Stimulated activated memory B cell treated with anti-CD40 and anti-IgM and Interleukin-4, amounts not matched to agents 10 μg/mL and 1 μg/mL and 100 μg/mL, for 72 hours (primary cell): ENCODE data around the gene CCDC57.
"Not testable (repeated sequence)": the region's sequence is repeated elsewhere in the genome, so short reads cannot be mapped to it uniquely, and the experiment has no call there.

Source experiments
- ATAC-seq: fragments of 150-1000 bp; cut with Tn5 transposase; 2 replicates; pipeline ENCODE4 v1.10.0; 2021
- H3K27ac Mint-ChIP-seq: one replicate; pipeline ENCODE4 v1.8.0; 2022; ENCODE audit warnings: mild to moderate bottlenecking, mixed read lengths
- H3K27me3 Mint-ChIP-seq: one replicate; pipeline ENCODE4 v1.8.0; 2022; ENCODE audit warnings: mixed read lengths
- H3K36me3 Mint-ChIP-seq: one replicate; pipeline ENCODE4 v1.8.0; 2022; ENCODE audit warnings: mixed read lengths
- H3K4me1 Mint-ChIP-seq: one replicate; pipeline ENCODE4 v1.8.0; 2022; ENCODE audit warnings: mixed read lengths
- H3K4me3 Mint-ChIP-seq: one replicate; pipeline ENCODE4 v1.8.0; 2022; ENCODE audit warnings: mild to moderate bottlenecking, moderate library complexity, mixed read lengths
- H3K9me3 Mint-ChIP-seq: one replicate; pipeline ENCODE4 v1.8.0; 2022; ENCODE audit warnings: mixed read lengths

The CCDC57 gene, protein sequence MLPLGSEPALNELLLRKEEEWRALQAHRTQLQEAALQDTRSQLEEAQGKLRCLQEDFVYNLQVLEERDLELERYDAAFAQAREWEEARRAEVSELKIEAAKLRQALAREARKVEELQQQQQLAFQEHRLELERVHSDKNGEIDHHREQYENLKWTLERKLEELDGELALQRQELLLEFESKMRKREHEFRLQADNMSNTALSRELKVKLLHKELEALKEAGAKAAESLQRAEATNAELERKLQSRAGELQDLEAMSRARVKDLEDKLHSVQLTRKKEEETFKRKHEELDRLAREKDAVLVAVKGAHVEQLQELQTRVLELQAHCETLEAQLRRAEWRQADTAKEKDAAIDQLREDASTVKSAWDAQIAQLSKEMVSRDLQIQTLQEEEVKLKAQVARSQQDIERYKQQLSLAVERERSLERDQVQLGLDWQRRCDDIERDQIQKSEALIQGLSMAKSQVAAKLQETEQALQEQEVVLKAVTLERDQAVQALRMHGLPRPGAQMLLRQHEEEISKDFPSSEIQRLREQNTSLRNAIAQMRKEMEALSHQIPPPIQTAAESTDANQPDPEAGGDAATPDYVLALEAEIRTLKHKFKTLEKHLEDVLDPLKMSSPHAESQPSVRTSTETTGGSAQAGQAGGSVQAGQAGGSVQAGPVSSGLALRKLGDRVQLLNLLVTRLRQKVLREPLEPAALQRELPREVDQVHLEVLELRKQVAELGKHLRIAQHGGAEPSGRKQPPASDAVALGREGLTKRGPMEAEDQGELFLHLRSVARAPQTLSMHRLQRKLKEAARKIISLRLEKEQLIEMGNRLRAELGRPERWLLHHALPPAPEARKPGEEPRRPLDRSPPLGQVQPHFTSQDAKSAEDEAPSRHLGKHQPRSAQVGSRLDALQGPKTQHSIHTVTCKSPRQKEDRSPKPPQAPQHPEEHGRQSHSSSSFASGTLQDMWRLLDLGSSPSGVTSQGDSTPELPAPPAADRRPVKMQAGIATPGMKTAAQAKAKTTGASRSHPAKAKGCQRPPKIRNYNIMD

DNA sequence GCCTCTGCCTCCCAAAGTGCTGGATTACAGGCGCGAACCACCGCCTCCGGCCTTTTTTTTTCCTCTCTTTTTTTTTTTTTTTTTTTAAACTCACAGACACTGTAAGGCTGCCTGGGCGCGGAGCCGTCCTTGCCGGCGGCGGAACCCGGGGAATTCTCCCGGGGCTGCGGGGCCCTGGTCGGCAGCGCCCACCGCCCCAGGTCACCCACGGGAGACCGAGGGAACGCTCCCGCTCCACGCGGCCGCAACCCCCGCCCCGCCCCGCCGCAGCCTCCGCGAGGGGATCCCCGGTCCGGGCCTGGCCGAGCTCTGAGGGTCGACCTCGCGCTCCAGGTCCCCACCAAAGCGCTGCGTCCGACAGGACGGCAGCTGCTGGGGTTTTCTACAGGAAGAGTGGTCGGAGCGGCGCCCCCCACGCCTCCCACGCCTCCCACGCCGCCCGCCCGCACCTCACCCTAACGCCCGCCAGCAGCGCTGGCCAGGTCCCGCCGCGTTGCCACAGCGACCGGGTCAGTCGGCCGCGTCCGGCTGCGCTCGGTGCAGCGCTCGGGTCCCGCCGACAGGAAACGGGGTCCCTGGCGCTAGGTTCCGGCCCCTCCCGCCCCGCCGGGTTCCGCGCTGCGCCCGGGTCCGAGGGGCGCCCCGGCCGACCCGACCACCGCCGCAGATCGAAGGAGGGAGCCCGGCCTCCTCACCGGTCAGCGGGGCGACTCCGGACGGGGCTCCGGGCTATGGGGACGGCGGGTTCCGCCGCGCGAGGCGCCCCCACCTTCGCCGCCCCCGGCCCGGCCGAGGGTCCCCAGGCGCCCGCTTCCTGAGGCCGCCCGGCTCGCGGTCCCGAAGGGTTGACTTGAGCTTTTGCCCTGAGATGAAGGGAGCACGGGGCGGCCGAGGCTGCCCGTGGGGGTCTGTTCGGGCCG lies at the start of gene CCDC57:
Gene CCDC57, minus strand, starts transcription at position 512 of the 920 bp plus-strand sequence. CDS start 10,898 bp downstream, outside the sequence.
- H3K4me3 Mint-ChIP-seq, result peak within 1 kb of the TSS; percentile 75
- ATAC-seq, result peak; percentile 78
- H3K27ac Mint-ChIP-seq, result peak within 1 kb of the TSS; percentile 75
- no peaks in the 10 kb centered on the region for H3K9me3 Mint-ChIP-seq
- H3K27me3 Mint-ChIP-seq, result no peaks in the 10 kb centered on the region
- H3K36me3 Mint-ChIP-seq, result peaks cover 3% of the 10 kb centered on the region
- H3K4me1 Mint-ChIP-seq, result peaks cover 43% of the 10 kb centered on the region

DNA sequence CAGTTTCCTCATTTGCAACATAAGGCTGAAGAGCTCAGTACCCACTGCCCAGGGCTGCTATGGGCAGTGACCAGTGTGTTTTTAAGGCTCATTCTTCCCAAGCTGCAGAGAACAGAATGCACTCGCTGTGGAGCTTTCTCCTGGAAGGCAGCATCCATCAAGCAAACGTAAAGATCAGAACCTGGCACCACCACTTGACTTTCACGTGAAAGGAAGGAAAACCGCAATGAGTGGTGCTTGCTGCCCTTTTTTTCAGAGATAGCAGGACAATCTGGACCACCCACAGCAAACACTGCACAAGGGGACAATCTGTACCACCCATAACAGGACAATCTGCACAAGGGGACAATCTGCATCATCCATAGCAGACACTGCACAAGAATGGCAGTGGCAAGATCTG lies 49.7 kb upstream of the CCDC57 start:
- H3K27me3 Mint-ChIP-seq, result no peaks in the 10 kb centered on the region
- H3K4me3 Mint-ChIP-seq, result no peak overlapping the region
- peaks cover 23% of the 10 kb centered on the region for H3K4me1 Mint-ChIP-seq
- H3K36me3 Mint-ChIP-seq, result peaks cover 59% of the 10 kb centered on the region
- no peak overlapping the region for H3K27ac Mint-ChIP-seq
- no peaks in the 10 kb centered on the region for H3K9me3 Mint-ChIP-seq
- ATAC-seq, result no peak

DNA sequence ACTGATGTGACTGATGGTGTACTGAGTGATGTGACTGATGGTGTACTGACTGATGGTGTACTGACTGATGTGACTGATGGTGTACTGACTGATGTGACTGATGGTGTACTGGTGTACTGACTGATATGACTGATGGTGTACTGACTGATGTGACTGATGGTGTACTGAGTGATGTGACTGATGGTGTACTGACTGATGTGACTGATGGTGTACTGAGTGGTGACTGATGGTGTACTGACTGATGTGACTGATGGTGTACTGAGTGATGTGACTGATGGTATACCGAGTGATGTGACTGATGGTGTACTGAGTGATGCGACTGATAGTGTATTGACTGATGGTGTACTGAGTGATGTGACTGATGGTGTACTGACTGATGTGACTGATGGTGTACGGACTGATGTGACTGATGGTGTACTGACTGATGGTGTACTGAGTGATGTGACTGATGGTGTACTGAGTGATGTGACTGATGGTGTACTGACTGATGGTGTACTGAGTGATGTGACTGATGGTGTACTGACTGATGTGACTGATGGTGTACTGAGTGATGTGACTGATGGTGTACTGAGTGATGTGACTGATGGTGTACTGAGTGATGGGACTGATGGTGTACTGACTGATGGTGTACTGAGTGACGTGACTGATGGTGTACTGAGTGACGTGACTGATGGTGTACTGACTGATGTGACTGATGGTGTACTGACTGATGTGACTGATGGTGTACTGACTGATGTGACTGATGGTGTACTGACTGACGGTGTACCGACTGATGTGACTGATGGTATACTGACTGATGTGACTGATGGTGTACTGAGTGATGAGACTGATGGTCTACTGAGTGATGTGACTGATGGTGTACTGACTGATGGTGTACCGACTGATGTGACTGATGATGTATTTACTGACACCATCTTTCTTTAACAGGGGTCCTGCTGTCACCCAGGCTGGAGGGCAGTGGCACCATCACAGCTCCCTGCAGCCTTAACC lies 47.6 kb upstream of the CCDC57 start:
- H3K27me3 Mint-ChIP-seq, H3K9me3 Mint-ChIP-seq, H3K4me1 Mint-ChIP-seq, H3K27ac Mint-ChIP-seq, H3K4me3 Mint-ChIP-seq, ATAC-seq: not testable (repeated sequence)
- H3K36me3 Mint-ChIP-seq, result peaks cover 70% of the 10 kb centered on the region

DNA sequence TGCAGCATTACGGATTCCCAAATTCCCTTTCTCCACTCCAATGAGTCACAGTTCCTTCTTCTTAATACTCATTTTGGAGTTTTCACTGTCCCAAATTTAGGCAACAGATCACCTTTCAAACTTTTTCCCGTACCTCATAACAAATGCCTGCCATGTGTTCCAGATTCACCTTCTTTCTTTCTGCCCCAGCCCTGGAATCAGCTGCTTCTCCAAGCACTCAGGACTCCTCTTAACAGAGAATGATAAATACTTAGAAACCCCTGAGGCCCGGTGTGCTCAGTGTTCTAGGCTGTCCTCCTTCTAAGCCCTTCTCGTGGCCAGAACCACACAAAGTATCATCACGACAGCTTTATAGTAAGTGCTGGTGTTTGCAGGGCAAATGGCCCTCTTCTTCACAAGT lies 45.9 kb upstream of the CCDC57 start:
- Mint-ChIP-seq H3K27me3 (no peaks in the 10 kb centered on the region), H3K9me3 (no peaks in the 10 kb centered on the region), H3K4me3 (no peak overlapping the region), H3K4me1 (peaks cover 8% of the 10 kb centered on the region), H3K27ac (no peak overlapping the region), H3K36me3 (peaks cover 60% of the 10 kb centered on the region)
- no peak for ATAC-seq

DNA sequence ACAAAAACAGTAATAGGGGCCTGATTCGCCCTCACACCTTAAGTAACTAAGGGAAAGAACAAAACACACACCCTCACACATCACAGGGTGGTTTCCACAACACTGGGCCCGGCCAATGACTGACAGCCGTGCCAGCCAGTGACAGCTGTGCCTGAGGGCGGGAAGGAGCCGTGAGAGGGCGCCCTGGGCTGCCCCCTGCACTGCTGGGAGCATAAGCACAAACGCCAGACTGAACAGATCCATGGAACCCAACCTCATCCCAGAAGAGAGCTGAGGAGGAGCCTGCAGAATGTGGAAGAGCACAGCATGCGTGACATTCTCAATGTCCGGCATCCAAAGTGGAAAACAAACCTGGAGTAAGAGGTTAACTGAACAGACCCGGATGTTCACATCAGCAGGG lies 44.8 kb upstream of the CCDC57 start:
- Mint-ChIP-seq H3K4me1 (peaks cover 8% of the 10 kb centered on the region), H3K27me3 (no peaks in the 10 kb centered on the region), H3K4me3 (no peak overlapping the region), H3K27ac (no peak overlapping the region), H3K9me3 (no peaks in the 10 kb centered on the region), H3K36me3 (peaks cover 69% of the 10 kb centered on the region)
- peak; percentile 48 for ATAC-seq

DNA sequence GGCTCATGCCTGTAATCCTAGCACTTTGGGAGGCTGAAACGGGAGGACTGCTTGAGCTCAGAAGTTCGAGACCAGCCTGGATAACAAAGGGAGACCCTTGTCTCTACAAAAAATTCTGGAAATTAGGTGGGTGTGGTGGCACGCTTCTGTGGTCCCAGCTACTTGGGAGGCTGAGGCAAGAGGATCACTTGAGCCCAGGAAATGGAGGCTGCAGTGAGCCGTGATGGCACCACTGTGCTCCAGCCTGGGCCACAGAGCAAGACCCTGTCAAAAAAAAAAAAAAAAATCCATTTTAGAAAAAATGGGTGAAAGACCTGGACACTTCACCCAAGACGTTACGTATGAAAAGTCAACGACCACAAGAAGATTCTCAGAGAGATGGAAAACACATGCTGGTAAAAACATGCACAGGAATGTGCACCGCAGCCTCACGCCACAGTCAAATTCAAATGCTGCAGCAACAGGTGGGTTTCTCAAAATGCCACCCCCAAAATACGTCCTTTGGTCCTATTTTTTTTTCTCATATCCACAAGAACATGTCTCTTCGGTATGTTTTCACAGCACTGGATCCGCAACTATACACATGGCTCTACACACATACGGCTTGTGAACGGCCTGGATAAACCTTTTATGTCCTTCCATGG lies 43.7 kb upstream of the CCDC57 start:
- no peak for ATAC-seq
- Mint-ChIP-seq H3K27ac (peak overlapping the region; percentile 9), H3K27me3 (no peaks in the 10 kb centered on the region), H3K4me1 (peaks cover 8% of the 10 kb centered on the region), H3K9me3 (no peaks in the 10 kb centered on the region), H3K4me3 (no peak overlapping the region), H3K36me3 (peaks cover 69% of the 10 kb centered on the region)

DNA sequence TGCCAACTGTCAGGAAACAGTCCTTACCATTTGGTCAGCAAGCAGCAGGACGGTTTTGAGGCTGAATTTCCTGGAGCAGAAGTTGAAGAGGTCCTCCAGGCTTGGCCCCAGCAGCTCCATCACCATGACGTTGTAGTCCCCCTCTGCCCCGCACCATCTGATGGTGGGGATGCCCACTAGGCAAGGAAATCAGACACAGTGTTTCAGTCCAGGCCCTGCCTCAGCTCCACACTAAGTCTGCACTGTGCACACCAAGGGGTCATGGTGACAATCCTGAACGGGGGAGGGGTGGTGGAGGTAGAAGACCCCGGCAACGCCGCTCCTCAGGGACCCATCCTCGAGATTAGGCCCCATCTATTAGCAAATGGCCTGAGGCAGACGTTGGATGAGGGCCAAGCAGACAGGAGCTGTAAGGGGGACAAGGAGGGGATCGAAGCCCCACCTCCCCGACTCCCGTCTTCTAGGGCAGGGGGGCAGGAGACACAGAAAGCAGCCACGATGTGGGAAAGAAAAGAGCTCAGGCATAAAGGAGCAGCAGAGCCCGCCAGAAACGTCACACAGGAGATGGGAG lies 42.8 kb upstream of the CCDC57 start:
- peaks cover 8% of the 10 kb centered on the region for H3K4me1 Mint-ChIP-seq
- H3K9me3 Mint-ChIP-seq, result no peaks in the 10 kb centered on the region
- ATAC-seq, result no peak
- peak overlapping the region; percentile 9 for H3K27ac Mint-ChIP-seq
- H3K4me3 Mint-ChIP-seq, result no peak overlapping the region
- H3K27me3 Mint-ChIP-seq, result no peaks in the 10 kb centered on the region
- H3K36me3 Mint-ChIP-seq, result peaks cover 67% of the 10 kb centered on the region

DNA sequence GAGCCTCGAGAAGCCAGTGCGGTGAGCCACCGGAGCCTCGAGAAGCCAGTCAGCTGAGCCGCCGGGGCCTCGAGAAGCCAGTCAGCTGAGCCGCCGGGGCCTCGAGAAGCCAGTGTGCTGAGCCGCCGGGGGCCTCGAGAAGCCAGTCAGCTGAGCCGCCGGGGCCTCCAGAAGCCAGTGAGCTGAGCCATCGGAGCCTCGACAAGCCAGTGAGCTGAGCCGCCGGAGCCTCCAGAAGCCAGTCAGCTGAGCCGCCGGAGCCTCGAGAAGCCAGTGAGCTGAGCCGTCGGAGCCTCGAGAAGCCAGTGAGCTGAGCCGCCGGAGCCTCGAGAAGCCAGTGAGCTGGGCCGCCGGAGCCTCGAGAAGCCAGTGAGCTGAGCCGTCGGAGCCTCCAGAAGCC lies 42.1 kb upstream of the CCDC57 start:
- not testable (repeated sequence) for H3K27me3 Mint-ChIP-seq, H3K4me3 Mint-ChIP-seq, ATAC-seq, H3K9me3 Mint-ChIP-seq, H3K4me1 Mint-ChIP-seq, H3K27ac Mint-ChIP-seq
- peaks cover 59% of the 10 kb centered on the region for H3K36me3 Mint-ChIP-seq

DNA sequence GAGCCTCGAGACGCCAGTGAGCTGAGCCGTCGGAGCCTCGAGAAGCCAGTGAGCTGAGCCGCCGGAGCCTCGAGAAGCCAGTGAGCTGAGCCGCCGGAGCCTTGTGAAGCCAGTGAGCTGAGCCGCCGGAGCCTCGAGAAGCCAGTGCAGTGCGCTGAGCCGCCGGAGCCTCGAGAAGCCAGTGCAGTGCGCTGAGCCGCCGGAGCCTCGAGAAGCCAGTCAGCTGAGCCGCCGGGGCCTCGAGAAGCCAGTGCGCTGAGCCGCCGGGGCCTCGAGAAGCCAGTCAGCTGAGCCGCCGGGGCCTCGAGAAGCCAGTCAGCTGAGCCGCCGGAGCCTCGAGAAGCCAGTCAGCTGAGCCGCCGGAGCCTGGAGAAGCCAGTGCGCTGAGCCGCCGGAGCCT lies 41.5 kb upstream of the CCDC57 start:
- peaks cover 58% of the 10 kb centered on the region for H3K36me3 Mint-ChIP-seq
- not testable (repeated sequence) for H3K27ac Mint-ChIP-seq, H3K4me3 Mint-ChIP-seq

DNA sequence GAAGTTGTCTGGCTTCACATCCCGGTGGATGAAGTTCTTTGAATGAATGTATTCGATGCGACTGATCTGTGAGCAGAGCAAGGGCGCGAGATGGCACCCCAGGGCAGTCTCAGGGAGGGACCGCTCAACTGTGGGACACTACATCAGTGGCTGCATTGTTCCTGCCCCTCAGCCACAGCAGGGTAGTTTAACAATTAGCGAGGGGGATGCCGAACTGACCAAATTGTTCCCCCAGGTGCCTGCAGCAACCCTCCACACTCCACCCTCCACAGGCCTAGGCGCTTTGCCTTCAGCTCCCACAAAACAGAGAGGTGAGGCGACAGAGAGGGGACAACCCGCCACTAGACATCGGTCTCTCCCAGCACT lies 40.5 kb upstream of the CCDC57 start:
- no peak for ATAC-seq
- Mint-ChIP-seq H3K4me1 (peaks cover 14% of the 10 kb centered on the region), H3K27me3 (no peaks in the 10 kb centered on the region), H3K27ac (no peak overlapping the region), H3K4me3 (no peak overlapping the region), H3K9me3 (no peaks in the 10 kb centered on the region), H3K36me3 (peaks cover 60% of the 10 kb centered on the region)

More for the DNA sequence above, 41.5 kb upstream of the CCDC57 start:
- not testable (repeated sequence) for H3K9me3 Mint-ChIP-seq, ATAC-seq, H3K4me1 Mint-ChIP-seq, H3K27me3 Mint-ChIP-seq

DNA sequence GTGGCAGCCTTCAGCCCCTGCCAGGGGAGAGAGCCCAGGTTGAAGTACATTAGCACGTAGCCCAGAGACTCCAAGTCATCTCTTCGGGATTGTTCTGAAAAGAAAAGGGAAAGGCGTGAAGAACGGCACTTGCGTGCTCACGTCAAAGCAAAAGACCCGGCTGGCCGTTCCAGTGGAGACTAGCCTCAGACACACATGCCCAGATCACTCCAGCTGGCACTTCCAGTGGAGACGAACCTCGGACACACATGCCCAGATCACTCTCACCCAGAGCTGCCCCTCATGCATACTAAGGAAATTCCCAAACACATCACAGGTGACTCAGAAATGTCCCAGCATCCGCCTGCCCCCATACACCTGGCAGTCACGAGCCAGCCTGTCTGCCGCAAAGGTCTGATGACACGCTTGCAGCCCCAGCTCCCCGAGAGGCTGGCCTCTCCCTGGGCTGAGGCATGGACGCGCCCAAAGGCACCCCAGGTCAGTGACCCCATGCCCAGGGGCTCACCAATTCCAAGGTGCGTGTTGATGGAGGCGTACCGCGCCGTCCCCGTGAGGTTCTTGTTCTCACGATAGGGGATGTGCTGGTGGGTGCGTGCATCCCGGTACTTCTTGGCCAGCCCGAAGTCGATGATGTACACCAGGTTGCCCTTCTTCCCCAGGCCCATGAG lies 40.0 kb upstream of the CCDC57 start:
- H3K36me3 Mint-ChIP-seq, result peaks cover 64% of the 10 kb centered on the region
- no peak overlapping the region for H3K27ac Mint-ChIP-seq
- H3K4me3 Mint-ChIP-seq, result no peak overlapping the region
- H3K27me3 Mint-ChIP-seq, result no peaks in the 10 kb centered on the region
- no peaks in the 10 kb centered on the region for H3K9me3 Mint-ChIP-seq
- peaks cover 18% of the 10 kb centered on the region for H3K4me1 Mint-ChIP-seq
- ATAC-seq, result no peak

DNA sequence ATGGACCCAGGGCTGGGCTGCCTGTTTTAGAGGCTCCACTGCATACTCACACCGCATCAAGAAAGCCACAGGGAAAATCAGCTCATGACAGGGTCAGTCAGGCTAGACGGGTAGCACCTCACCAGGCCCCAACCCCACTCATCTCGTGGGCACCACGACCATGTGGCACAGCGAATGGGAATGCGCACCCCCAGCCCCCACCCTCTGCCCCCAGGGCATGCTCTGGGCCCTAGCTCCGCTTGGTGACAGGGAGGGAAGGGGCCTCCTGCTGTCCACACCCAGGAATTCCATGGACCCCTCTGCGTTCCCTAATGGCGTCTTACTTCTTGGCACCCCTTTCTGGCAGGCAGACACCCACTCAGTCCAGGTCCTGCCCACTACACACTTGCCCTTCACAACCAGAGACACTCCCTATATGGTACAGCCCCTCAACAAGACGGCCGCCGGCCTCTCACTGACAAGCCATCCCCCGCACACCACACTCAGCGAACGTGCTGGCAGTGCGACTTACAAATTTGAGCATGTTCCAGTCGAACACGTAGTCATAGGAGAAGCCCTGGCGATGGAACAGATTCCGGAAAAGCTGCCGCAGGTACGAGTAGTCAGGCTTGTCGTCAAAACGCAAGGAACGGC lies 38.3 kb upstream of the CCDC57 start:
- Mint-ChIP-seq H3K27me3 (no peaks in the 10 kb centered on the region), H3K36me3 (peaks cover 64% of the 10 kb centered on the region), H3K4me3 (no peak overlapping the region), H3K4me1 (peaks cover 26% of the 10 kb centered on the region), H3K27ac (no peak overlapping the region), H3K9me3 (no peaks in the 10 kb centered on the region)
- no peak for ATAC-seq
